Stomach (tissue), 9 donors: ENCODE data around the gene NUSAP1. TPM values are rescaled to one million over a fixed set of nuclear protein-coding genes. Genes with fewer than 3 reads are reported as not detected.

Source experiments
- DNase-seq, 2 donors: peaks; one replicate each; pipeline versions ENCODE4 v3.0.0 to v3.0.0-alpha.2; 2013 to 2019
- H3K27ac ChIP-seq, 5 donors: fragments of 200-600 bp in 4 of 5; sonication (generic) in 4 of 5; one replicate each; pipeline ENCODE4 v1.5.1; 2013 to 2019; ENCODE audit warnings: mild to moderate bottlenecking in 1 of 5, moderate library complexity in 1 of 5
- H3K27me3 ChIP-seq, 3 donors: fragments of 200-600 bp; sonication (generic); one replicate each; pipeline ENCODE4 v1.5.1; 2017 to 2019; ENCODE audit warnings: mixed run types in 1 of 3
- H3K36me3 ChIP-seq, 4 donors: fragments of 200-600 bp; sonication (generic); 1 replicate in 3 of 4; 2 replicates in 1 of 4; pipeline ENCODE4 v1.5.1; 2016 to 2019
- H3K4me1 ChIP-seq, 4 donors: fragments of 200-600 bp; sonication (generic); one replicate each; pipeline ENCODE4 v1.5.1; 2016 to 2019
- H3K4me3 ChIP-seq, 4 donors: fragments of 200-600 bp; sonication (generic) in 3 of 4; one replicate each; pipeline ENCODE4 v1.5.1; 2016 to 2019; ENCODE audit warnings: mild to moderate bottlenecking in 1 of 4
- H3K9me3 ChIP-seq, 4 donors: fragments of 200-600 bp; sonication (generic); one replicate each; pipeline ENCODE4 v1.5.1; 2016 to 2019
- EP300 ChIP-seq: sonication (generic); formaldehyde crosslinking; IDR thresholded peaks from one replicate; pipeline ENCODE4 v1.6.1; 2017; ENCODE audit warnings: antibody characterized with exemption
- POLR2A ChIP-seq, 4 donors: fragments of 450-650 bp; IDR thresholded peaks; one replicate each; pipeline ENCODE4 v1.6.1; 2016; ENCODE audit warnings: antibody characterized with exemption in 4 of 4, control low read depth in 2 of 4, mild to moderate bottlenecking in 1 of 4, moderate library complexity in 1 of 4
- POLR2AphosphoS5 ChIP-seq, 3 donors: sonication (generic); formaldehyde crosslinking; IDR thresholded peaks; one replicate each; pipeline ENCODE4 v1.6.1; 2016; ENCODE audit warnings: antibody characterized with exemption in 3 of 3
- WGBS, 5 donors: extraction: QIAGEN DNeasy Blood & Tissue Kit in 3 of 5; methylation state at CpG; one replicate each; pipeline versions ENCODE4 v1.1.5 to v1.1.7; 2013 to 2018; 5-methylcytosine and 5-hydroxymethylcytosine counted together
- intact Hi-C: fragments of 100-400 bp; cut with DNase I; formaldehyde crosslinking; loops from one replicate; pipeline ENCODE4 v1.15.1; 2023; ENCODE audit warnings: low total_unique reads
- polyA plus RNA-seq, 3 donors: library from polyadenylated mRNA; stranded (reverse); fragments of 200-250 nt; gene quantifications; one replicate each; pipeline ENCODE4 v1.2.3, GENCODE V29; 2013
- total RNA-seq, 5 donors: library from RNA; depleted of rRNA; stranded (reverse); fragments of >200 nt; gene quantifications; one replicate each; pipeline versions ENCODE4 v1.1.0 to v1.2.3, GENCODE V29; 2014 to 2016
- TF ChIP-seq, protein P1 (sequence below), 7 experiments: fragments of 450-650 bp in 4 of 7; fragments of 200-600 bp in 3 of 7; sonication (generic) in 3 of 7; IDR thresholded peaks; one replicate each; pipeline ENCODE4 v1.5.1; 2016 to 2019; ENCODE audit warnings: antibody characterized with exemption in 7 of 7, control low read depth in 2 of 7, mild to moderate bottlenecking in 1 of 7
- donor health status: healthy with polysubstance abuse.
- donor health status: Bipolar disorder and iron deficiency.
- donor health status: healthy.

Gene NUSAP1
- total and polyA plus RNA-seq, 8 donors = 2.9 to 55.8 (median 12.4) TPM

- Histone ChIP-seq H3K4me1 (peaks cover 0 to 16% (median 6%) of the 10 kb centered on the region in 4 donors), H3K4me3 (no peak overlapping the region), H3K36me3 (peaks cover 0 to 11% (median 5%) of the 10 kb centered on the region in 4 donors), H3K9me3 (no peaks in the 10 kb centered on the region), H3K27me3 (no peaks in the 10 kb centered on the region), H3K27ac (peak overlapping the region in 2 of 5 donors; percentile 12 to 66)
- TF ChIP-seq, protein P1, sequence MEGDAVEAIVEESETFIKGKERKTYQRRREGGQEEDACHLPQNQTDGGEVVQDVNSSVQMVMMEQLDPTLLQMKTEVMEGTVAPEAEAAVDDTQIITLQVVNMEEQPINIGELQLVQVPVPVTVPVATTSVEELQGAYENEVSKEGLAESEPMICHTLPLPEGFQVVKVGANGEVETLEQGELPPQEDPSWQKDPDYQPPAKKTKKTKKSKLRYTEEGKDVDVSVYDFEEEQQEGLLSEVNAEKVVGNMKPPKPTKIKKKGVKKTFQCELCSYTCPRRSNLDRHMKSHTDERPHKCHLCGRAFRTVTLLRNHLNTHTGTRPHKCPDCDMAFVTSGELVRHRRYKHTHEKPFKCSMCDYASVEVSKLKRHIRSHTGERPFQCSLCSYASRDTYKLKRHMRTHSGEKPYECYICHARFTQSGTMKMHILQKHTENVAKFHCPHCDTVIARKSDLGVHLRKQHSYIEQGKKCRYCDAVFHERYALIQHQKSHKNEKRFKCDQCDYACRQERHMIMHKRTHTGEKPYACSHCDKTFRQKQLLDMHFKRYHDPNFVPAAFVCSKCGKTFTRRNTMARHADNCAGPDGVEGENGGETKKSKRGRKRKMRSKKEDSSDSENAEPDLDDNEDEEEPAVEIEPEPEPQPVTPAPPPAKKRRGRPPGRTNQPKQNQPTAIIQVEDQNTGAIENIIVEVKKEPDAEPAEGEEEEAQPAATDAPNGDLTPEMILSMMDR (IDR thresholded peaks at IDR 0.05) = no peak
- no peak for TF ChIP-seq EP300
- TF ChIP-seq POLR2AphosphoS5 (IDR thresholded peaks at IDR 0.05) = no peak
- no peak for TF ChIP-seq POLR2A (IDR thresholded peaks at IDR 0.05)
- intact Hi-C loops = no loop called here
- WGBS, 5 donors = 66 to 73% (median 72%) methylated on average over 10 of the region's 10 CpGs
- no peak for DNase-seq
Observed at GRCh38 chr15:41429003-41429890, 96.6 kb downstream of the NUSAP1 start.

Other genes starting within 250 kb of the NUSAP1 start
- gene INO80, start 216.6 kb upstream of the NUSAP1 start, total RNA-seq = 10 to 100 TPM; 28.1 to 40.8 (median 32.6) TPM
- gene INO80, start 216.6 kb upstream of the NUSAP1 start, polyA plus RNA-seq = 10 to 100 TPM in 1 of 3 donors, 1 to 10 TPM in 2; 4.6 to 13.1 (median 9.0) TPM
- not detected for gene EXD1, start 102.1 kb upstream of the NUSAP1 start, total RNA-seq
- gene EXD1, start 102.1 kb upstream of the NUSAP1 start, polyA plus RNA-seq = not detected
- 100 to 1,000 TPM in 4 of 5 donors, 10 to 100 TPM in 1; 65.5 to 387 (median 223) TPM for gene CHP1, start 101.6 kb upstream of the NUSAP1 start, total RNA-seq
- gene CHP1, start 101.6 kb upstream of the NUSAP1 start, polyA plus RNA-seq = 100 to 1,000 TPM in 1 of 3 donors, 10 to 100 TPM in 2; 59.6 to 129 (median 97.1) TPM
- gene OIP5, start 290 bp upstream of the NUSAP1 start, total RNA-seq = 1 to 10 TPM in 3 of 5 donors, not detected in 2; 4.6 to 9.6 (median 5.2) TPM
- 1 to 10 TPM; 2.5 to 3.7 (median 3.4) TPM for gene OIP5, start 290 bp upstream of the NUSAP1 start, polyA plus RNA-seq
- gene NDUFAF1, start 69.6 kb downstream of the NUSAP1 start, total RNA-seq = 10 to 100 TPM in 4 of 5 donors, 1 to 10 TPM in 1; 7.4 to 74.1 (median 17.8) TPM
- gene NDUFAF1, start 69.6 kb downstream of the NUSAP1 start, polyA plus RNA-seq = 10 to 100 TPM; 16.5 to 20.2 (median 18.9) TPM
- 10 to 100 TPM in 4 of 5 donors, 1 to 10 TPM in 1; 8.8 to 47.9 (median 44.6) TPM for gene RTF1, start 84.2 kb downstream of the NUSAP1 start, total RNA-seq
- 10 to 100 TPM; 13.4 to 46.0 (median 16.7) TPM for gene RTF1, start 84.2 kb downstream of the NUSAP1 start, polyA plus RNA-seq
- 100 to 1,000 TPM in 1 of 5 donors, 10 to 100 TPM in 3, 1 to 10 TPM in 1; 3.6 to 308 (median 30.9) TPM for gene ITPKA, start 161.0 kb downstream of the NUSAP1 start, total RNA-seq
- 10 to 100 TPM in 1 of 3 donors, 1 to 10 TPM in 2; 3.0 to 35.7 (median 6.8) TPM for gene ITPKA, start 161.0 kb downstream of the NUSAP1 start, polyA plus RNA-seq
- 10 to 100 TPM in 2 of 5 donors, 1 to 10 TPM in 3; 4.9 to 25.2 (median 9.7) TPM for gene LTK, start 180.9 kb downstream of the NUSAP1 start, total RNA-seq
- 1 to 10 TPM; 1.2 to 3.5 (median 1.7) TPM for gene LTK, start 180.9 kb downstream of the NUSAP1 start, polyA plus RNA-seq
- gene RPAP1, start 211.4 kb downstream of the NUSAP1 start, total RNA-seq = 10 to 100 TPM in 3 of 5 donors, 1 to 10 TPM in 2; 1.8 to 17.4 (median 14.8) TPM
- gene RPAP1, start 211.4 kb downstream of the NUSAP1 start, polyA plus RNA-seq = 10 to 100 TPM in 1 of 3 donors, 1 to 10 TPM in 2; 6.0 to 10.6 (median 8.5) TPM
- 10 to 100 TPM in 3 of 5 donors, 1 to 10 TPM in 1, under 1 TPM in 1; 0.89 to 16.9 (median 10.5) TPM for gene TYRO3, start 226.3 kb downstream of the NUSAP1 start, total RNA-seq
- 1 to 10 TPM; 3.6 to 6.6 (median 6.6) TPM for gene TYRO3, start 226.3 kb downstream of the NUSAP1 start, polyA plus RNA-seq